ENCODE measurements around the gene GPC6.

GPC6 gene

GRCh38 chr13:94351292-94351990 is 1124.8 kb downstream of the GPC6 start:
- H3K27me3 ChIP-seq (ENCODE audit: control insufficient read depth in 1 of 2, insufficient read depth in 2 of 2, low read length in 2 of 2) = no peaks in the 10 kb centered on the region
- H3K4me3 ChIP-seq (ENCODE audit: low read length in 2 of 2) = no peak overlapping the region
- H3K27ac ChIP-seq (ENCODE audit: low read length) = no peak overlapping the region
- no peaks in the 10 kb centered on the region for H3K36me3 ChIP-seq (ENCODE audit: control insufficient read depth in 2 of 2, insufficient read depth in 2 of 2, low read length in 2 of 2)
- H3K9me3 ChIP-seq (ENCODE audit: control insufficient read depth in 2 of 2, low read length in 2 of 2) = no peaks in the 10 kb centered on the region
- no peaks in the 10 kb centered on the region for H3K4me1 ChIP-seq (ENCODE audit: control insufficient read depth, insufficient read depth, low read length)
- no peak overlapping the region for H3K9ac ChIP-seq (ENCODE audit: low read length in 2 of 2)

GRCh38 chr13:94352057-94352456 is 1125.5 kb downstream of the GPC6 start:
- H3K4me3 ChIP-seq (ENCODE audit: low read length in 2 of 2) = no peak overlapping the region
- H3K27me3 ChIP-seq (ENCODE audit: control insufficient read depth in 1 of 2, insufficient read depth in 2 of 2, low read length in 2 of 2) = no peaks in the 10 kb centered on the region
- no peaks in the 10 kb centered on the region for H3K36me3 ChIP-seq (ENCODE audit: control insufficient read depth in 2 of 2, insufficient read depth in 2 of 2, low read length in 2 of 2)
- no peaks in the 10 kb centered on the region for H3K4me1 ChIP-seq (ENCODE audit: control insufficient read depth, insufficient read depth, low read length)
- no peak overlapping the region for H3K27ac ChIP-seq (ENCODE audit: low read length)
- no peak overlapping the region for H3K9ac ChIP-seq (ENCODE audit: low read length in 2 of 2)
- H3K9me3 ChIP-seq (ENCODE audit: control insufficient read depth in 2 of 2, low read length in 2 of 2) = no peaks in the 10 kb centered on the region

GRCh38 chr13:94353167-94353710 is 1126.6 kb downstream of the GPC6 start:
- Histone ChIP-seq H3K9ac (ENCODE audit: low read length in 2 of 2) (no peak overlapping the region), H3K27me3 (ENCODE audit: control insufficient read depth in 1 of 2, insufficient read depth in 2 of 2, low read length in 2 of 2) (no peaks in the 10 kb centered on the region), H3K4me3 (ENCODE audit: low read length in 2 of 2) (no peak overlapping the region)

GRCh38 chr13:94359875-94360274 is 1133.3 kb downstream of the GPC6 start:
- Histone ChIP-seq H3K36me3 (ENCODE audit: control insufficient read depth in 2 of 2, insufficient read depth in 2 of 2, low read length in 2 of 2) (no peaks in the 10 kb centered on the region), H3K27me3 (ENCODE audit: control insufficient read depth in 1 of 2, insufficient read depth in 2 of 2, low read length in 2 of 2) (no peaks in the 10 kb centered on the region), H3K9me3 (ENCODE audit: control insufficient read depth in 2 of 2, low read length in 2 of 2) (no peaks in the 10 kb centered on the region), H3K4me3 (ENCODE audit: low read length in 2 of 2) (no peak overlapping the region), H3K9ac (ENCODE audit: low read length in 2 of 2) (no peak overlapping the region), H3K4me1 (ENCODE audit: control insufficient read depth, insufficient read depth, low read length) (no peaks in the 10 kb centered on the region), H3K27ac (ENCODE audit: low read length) (no peak overlapping the region)

More at GRCh38 chr13:94353167-94353710, 1126.6 kb downstream of the GPC6 start:
- Histone ChIP-seq H3K36me3 (ENCODE audit: control insufficient read depth in 2 of 2, insufficient read depth in 2 of 2, low read length in 2 of 2) (no peaks in the 10 kb centered on the region), H3K27ac (ENCODE audit: low read length) (no peak overlapping the region), H3K4me1 (ENCODE audit: control insufficient read depth, insufficient read depth, low read length) (no peaks in the 10 kb centered on the region), H3K9me3 (ENCODE audit: control insufficient read depth in 2 of 2, low read length in 2 of 2) (no peaks in the 10 kb centered on the region)

GRCh38 chr13:94362411-94362909 is 1135.9 kb downstream of the GPC6 start:
- Histone ChIP-seq H3K4me1 (ENCODE audit: control insufficient read depth, insufficient read depth, low read length) (no peaks in the 10 kb centered on the region), H3K27me3 (ENCODE audit: control insufficient read depth in 1 of 2, insufficient read depth in 2 of 2, low read length in 2 of 2) (no peaks in the 10 kb centered on the region), H3K27ac (ENCODE audit: low read length) (no peak overlapping the region), H3K4me3 (ENCODE audit: low read length in 2 of 2) (no peak overlapping the region), H3K36me3 (ENCODE audit: control insufficient read depth in 2 of 2, insufficient read depth in 2 of 2, low read length in 2 of 2) (no peaks in the 10 kb centered on the region), H3K9me3 (ENCODE audit: control insufficient read depth in 2 of 2, low read length in 2 of 2) (no peaks in the 10 kb centered on the region), H3K9ac (ENCODE audit: low read length in 2 of 2) (no peak overlapping the region)

- H3K27me3 ChIP-seq (ENCODE audit: control insufficient read depth in 1 of 2, insufficient read depth in 2 of 2, low read length in 2 of 2) = no peaks in the 10 kb centered on the region
- H3K9me3 ChIP-seq (ENCODE audit: control insufficient read depth in 2 of 2, low read length in 2 of 2) = no peaks in the 10 kb centered on the region
- no peak overlapping the region for H3K9ac ChIP-seq (ENCODE audit: low read length in 2 of 2)
- no peaks in the 10 kb centered on the region for H3K4me1 ChIP-seq (ENCODE audit: control insufficient read depth, insufficient read depth, low read length)
- no peak overlapping the region for H3K27ac ChIP-seq (ENCODE audit: low read length)
- H3K36me3 ChIP-seq (ENCODE audit: control insufficient read depth in 2 of 2, insufficient read depth in 2 of 2, low read length in 2 of 2) = no peaks in the 10 kb centered on the region
- H3K4me3 ChIP-seq (ENCODE audit: low read length in 2 of 2) = no peak overlapping the region
These were observed 1140.1 kb downstream of the GPC6 start for GRCh38 chr13:94366677-94367076.

- Histone ChIP-seq H3K4me3 (ENCODE audit: low read length in 2 of 2) (no peak overlapping the region), H3K9me3 (ENCODE audit: control insufficient read depth in 2 of 2, low read length in 2 of 2) (no peaks in the 10 kb centered on the region), H3K9ac (ENCODE audit: low read length in 2 of 2) (no peak overlapping the region), H3K36me3 (ENCODE audit: control insufficient read depth in 2 of 2, insufficient read depth in 2 of 2, low read length in 2 of 2) (no peaks in the 10 kb centered on the region), H3K27me3 (ENCODE audit: control insufficient read depth in 1 of 2, insufficient read depth in 2 of 2, low read length in 2 of 2) (no peaks in the 10 kb centered on the region), H3K27ac (ENCODE audit: low read length) (no peak overlapping the region), H3K4me1 (ENCODE audit: control insufficient read depth, insufficient read depth, low read length) (no peaks in the 10 kb centered on the region)
These were observed 1143.4 kb downstream of the GPC6 start for GRCh38 chr13:94369972-94370436.

- no peaks in the 10 kb centered on the region for H3K36me3 ChIP-seq (ENCODE audit: control insufficient read depth in 2 of 2, insufficient read depth in 2 of 2, low read length in 2 of 2)
- H3K4me3 ChIP-seq (ENCODE audit: low read length in 2 of 2) = no peak overlapping the region
- no peak overlapping the region for H3K9ac ChIP-seq (ENCODE audit: low read length in 2 of 2)
- no peaks in the 10 kb centered on the region for H3K4me1 ChIP-seq (ENCODE audit: control insufficient read depth, insufficient read depth, low read length)
- no peak overlapping the region for H3K27ac ChIP-seq (ENCODE audit: low read length)
- no peaks in the 10 kb centered on the region for H3K9me3 ChIP-seq (ENCODE audit: control insufficient read depth in 2 of 2, low read length in 2 of 2)
- no peaks in the 10 kb centered on the region for H3K27me3 ChIP-seq (ENCODE audit: control insufficient read depth in 1 of 2, insufficient read depth in 2 of 2, low read length in 2 of 2)
These were observed 1145.2 kb downstream of the GPC6 start for GRCh38 chr13:94371855-94372254.

GRCh38 chr13:94382517-94382916 is 1155.9 kb downstream of the GPC6 start:
- Histone ChIP-seq H3K4me1 (ENCODE audit: control insufficient read depth, insufficient read depth, low read length) (no peaks in the 10 kb centered on the region), H3K27me3 (ENCODE audit: control insufficient read depth in 1 of 2, insufficient read depth in 2 of 2, low read length in 2 of 2) (no peaks in the 10 kb centered on the region), H3K36me3 (ENCODE audit: control insufficient read depth in 2 of 2, insufficient read depth in 2 of 2, low read length in 2 of 2) (no peaks in the 10 kb centered on the region), H3K4me3 (ENCODE audit: low read length in 2 of 2) (no peak overlapping the region), H3K9ac (ENCODE audit: low read length in 2 of 2) (no peak overlapping the region), H3K9me3 (ENCODE audit: control insufficient read depth in 2 of 2, low read length in 2 of 2) (no peaks in the 10 kb centered on the region), H3K27ac (ENCODE audit: low read length) (no peak overlapping the region)

- no peak overlapping the region for H3K4me3 ChIP-seq (ENCODE audit: low read length in 2 of 2)
- no peaks in the 10 kb centered on the region for H3K27me3 ChIP-seq (ENCODE audit: control insufficient read depth in 1 of 2, insufficient read depth in 2 of 2, low read length in 2 of 2)
- no peaks in the 10 kb centered on the region for H3K4me1 ChIP-seq (ENCODE audit: control insufficient read depth, insufficient read depth, low read length)
- H3K9ac ChIP-seq (ENCODE audit: low read length in 2 of 2) = no peak overlapping the region
- no peak overlapping the region for H3K27ac ChIP-seq (ENCODE audit: low read length)
- no peaks in the 10 kb centered on the region for H3K36me3 ChIP-seq (ENCODE audit: control insufficient read depth in 2 of 2, insufficient read depth in 2 of 2, low read length in 2 of 2)
- H3K9me3 ChIP-seq (ENCODE audit: control insufficient read depth in 2 of 2, low read length in 2 of 2) = no peaks in the 10 kb centered on the region
These were observed 1156.4 kb downstream of the GPC6 start for GRCh38 chr13:94382960-94383359.

GRCh38 chr13:94384231-94384905 is 1157.8 kb downstream of the GPC6 start:
- no peak overlapping the region for H3K27ac ChIP-seq (ENCODE audit: low read length)
- H3K9ac ChIP-seq (ENCODE audit: low read length in 2 of 2) = no peak overlapping the region
- H3K4me3 ChIP-seq (ENCODE audit: low read length in 2 of 2) = no peak overlapping the region
- H3K9me3 ChIP-seq (ENCODE audit: control insufficient read depth in 2 of 2, low read length in 2 of 2) = no peaks in the 10 kb centered on the region
- no peaks in the 10 kb centered on the region for H3K4me1 ChIP-seq (ENCODE audit: control insufficient read depth, insufficient read depth, low read length)
- H3K27me3 ChIP-seq (ENCODE audit: control insufficient read depth in 1 of 2, insufficient read depth in 2 of 2, low read length in 2 of 2) = no peaks in the 10 kb centered on the region
- no peaks in the 10 kb centered on the region for H3K36me3 ChIP-seq (ENCODE audit: control insufficient read depth in 2 of 2, insufficient read depth in 2 of 2, low read length in 2 of 2)
